KBM-7 (cell line): ENCODE results near the gene IPO4.
A peak's percentile ranks its signal among the peaks of the same experiment; 100 is the strongest.
"Not testable (repeated sequence)": the region's sequence is repeated elsewhere in the genome, so short reads cannot be mapped to it uniquely, and the experiment has no call there.

ENCODE experiments used
- DNase-seq: peaks from one replicate; pipeline ENCODE4 v3.0.0-alpha.2; 2015
- in situ Hi-C: fragments of 300-500 bp; cut with MboI; formaldehyde crosslinking; loops from 2 replicates; pipeline ENCODE4 v1.14.3; 2020; ENCODE audit warnings: low sequenced_read_pairs, low pct_unique_long_range_greater_than_20kb, mixed read lengths

The IPO4 gene

DNA sequence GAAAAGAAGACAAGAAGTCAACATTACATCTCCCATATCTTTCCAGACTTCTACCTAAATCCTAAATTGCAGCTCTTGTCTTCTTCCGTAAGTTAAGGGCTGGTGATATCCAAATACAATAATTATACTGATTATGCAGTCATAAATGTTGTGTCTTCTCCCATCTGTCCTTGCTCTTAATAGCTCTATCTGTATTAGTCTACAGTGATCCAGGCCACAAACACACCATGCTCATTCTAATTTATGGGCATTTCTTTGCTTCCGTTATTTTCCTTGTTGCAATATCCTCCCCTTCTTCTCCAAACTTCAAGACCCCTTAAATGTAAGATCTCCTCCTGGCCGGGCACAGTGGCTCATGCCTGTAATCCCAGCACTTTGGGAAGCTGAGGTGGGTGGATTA is 30.9 kb upstream of the IPO4 start:
- no peak for DNase-seq
- in situ Hi-C loops: no loop called here

DNA sequence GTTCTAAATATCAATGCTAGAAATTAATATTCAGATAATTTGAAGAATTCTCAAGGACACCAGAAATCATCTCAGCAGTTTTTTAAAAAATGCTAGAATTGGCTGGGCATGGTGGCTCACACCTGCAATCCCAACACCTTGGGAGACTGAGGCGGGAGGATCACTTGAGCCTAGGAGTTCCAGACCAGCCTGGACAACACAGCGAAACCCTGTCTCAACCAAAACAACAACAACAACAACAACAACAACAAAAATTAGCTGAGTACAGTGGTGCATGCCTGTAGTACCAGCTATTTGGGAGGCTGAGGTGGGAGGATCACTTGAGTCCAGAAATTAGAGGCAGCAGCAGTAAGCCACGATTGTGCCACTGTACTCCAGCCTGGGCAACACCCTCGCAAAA is 30.5 kb upstream of the IPO4 start:
- no peak for DNase-seq
- in situ Hi-C loops: no loop called here

DNA sequence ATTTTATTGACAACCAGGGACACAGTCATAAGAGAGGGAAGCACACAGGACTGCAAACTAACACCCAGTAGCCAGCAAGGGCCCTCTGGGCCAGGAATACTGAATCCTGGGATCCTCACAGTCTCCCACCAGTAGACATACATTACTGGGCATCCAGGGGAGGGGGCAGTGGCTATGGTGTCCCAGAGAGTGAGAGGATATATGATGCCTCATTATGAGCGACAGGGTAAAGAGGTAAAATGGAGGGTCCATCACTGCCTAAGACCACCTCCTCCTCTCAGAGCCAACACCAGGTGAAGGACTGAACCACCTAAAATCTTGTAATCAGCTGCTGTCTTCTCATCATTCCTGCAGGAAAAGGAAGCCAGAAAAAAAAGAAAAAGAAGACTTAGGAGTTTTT is 28.3 kb upstream of the IPO4 start:
- DNase-seq, in situ Hi-C loops: not testable (repeated sequence)

DNA sequence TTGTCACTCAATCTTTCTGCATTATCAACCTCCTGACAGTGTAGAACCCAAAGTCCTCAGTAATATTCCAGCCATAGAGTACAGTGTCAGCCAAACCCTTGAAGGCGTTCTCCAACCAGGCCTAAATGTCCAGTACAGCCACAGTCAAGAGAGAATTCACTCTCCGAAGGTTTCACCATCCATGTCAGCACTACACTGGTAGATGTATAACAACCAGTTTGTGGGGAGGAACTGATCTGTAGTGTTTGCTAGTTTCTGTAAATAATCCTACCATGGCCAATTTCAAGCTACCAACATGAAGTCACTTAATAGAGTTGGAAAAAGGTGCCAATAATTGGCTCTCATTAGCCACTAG is 27.7 kb upstream of the IPO4 start:
- no peak for DNase-seq
- in situ Hi-C loops: no loop called here

DNA sequence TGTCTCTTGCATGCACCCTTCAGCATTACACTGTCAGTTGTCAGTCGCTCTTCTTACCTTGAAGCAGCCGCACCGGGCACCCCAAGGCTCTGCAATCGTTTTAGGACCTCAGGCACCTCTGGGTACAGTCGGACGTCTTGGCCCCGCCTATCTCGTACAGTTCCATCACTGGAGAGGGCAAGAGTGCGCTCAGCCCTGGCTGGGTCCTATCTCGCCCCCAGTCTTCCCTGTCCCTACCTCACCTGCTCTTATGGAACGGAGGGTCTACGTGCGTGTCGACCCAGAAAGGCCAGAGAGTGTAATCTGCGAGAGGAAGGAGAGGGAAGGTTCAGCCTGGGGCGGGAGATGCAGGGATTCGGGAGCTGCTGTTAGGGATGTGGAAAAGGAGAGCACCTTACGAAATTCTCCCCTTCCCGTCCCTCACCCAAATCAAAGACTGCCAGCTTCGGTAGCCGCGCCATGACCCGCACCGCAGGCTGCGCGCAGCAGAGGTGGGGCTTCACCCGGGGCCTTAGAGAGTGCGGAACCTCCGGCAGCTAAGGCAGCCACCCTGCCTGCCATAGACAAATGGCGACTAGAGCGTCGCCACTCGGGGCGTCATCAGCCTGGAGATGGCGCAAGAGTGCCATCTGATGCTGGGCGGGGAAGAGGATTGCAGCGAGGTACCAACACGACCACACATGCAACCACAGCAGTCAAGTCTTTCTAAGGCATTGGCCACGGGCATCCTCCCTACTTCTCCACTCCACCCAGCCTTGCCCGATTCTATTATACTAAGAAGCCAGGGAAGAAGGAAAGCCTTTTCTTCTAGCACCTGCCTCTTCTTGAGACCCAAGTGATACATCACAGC is 27.1 kb upstream of the IPO4 start, which contains the start of gene MDP1:
Gene MDP1, minus strand, starts transcription at position 572 of the 850 bp plus-strand sequence. Its CDS starts 111 bp downstream, at position 461.
- peak; percentile 96 for DNase-seq
- in situ Hi-C loops: no loop called here

DNA sequence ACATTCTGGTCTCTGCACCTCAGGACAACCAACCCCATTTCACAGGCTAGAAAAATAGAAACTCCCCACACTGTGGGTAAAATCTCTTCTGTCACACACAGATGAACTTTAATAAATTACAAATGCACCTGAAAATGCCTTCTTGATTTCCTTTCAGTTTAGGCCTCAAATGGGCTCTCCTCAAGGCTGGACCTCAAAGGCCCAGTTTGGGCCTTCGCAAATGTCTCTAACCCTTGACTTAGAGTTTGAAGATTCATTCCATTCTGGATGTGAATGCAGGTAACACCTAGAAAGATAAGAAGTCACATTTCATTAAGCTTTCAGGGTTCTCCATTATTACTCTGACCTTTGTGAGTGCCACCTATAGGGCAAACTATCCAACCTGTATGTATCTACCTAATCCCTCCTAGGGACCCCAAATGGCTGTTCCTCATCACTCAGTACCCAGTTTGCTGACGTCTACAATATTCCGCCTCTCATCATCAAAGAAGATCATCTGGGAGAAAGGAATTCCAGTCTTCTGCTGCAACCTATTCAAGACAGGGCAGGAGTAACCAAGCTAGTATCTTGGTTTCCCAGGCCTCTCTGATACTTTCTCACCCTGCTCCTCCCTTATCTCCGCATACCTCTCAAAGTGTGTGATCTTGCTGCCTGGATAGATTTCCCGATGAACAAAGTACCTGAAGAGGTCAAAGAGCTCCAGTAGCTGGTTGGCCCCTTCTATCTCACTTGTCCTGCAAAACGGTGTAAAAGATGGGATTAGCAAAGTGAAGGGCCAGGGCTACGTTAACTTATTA is 25.4 kb upstream of the IPO4 start:
- in situ Hi-C loops: no loop called here
- no peak for DNase-seq

DNA sequence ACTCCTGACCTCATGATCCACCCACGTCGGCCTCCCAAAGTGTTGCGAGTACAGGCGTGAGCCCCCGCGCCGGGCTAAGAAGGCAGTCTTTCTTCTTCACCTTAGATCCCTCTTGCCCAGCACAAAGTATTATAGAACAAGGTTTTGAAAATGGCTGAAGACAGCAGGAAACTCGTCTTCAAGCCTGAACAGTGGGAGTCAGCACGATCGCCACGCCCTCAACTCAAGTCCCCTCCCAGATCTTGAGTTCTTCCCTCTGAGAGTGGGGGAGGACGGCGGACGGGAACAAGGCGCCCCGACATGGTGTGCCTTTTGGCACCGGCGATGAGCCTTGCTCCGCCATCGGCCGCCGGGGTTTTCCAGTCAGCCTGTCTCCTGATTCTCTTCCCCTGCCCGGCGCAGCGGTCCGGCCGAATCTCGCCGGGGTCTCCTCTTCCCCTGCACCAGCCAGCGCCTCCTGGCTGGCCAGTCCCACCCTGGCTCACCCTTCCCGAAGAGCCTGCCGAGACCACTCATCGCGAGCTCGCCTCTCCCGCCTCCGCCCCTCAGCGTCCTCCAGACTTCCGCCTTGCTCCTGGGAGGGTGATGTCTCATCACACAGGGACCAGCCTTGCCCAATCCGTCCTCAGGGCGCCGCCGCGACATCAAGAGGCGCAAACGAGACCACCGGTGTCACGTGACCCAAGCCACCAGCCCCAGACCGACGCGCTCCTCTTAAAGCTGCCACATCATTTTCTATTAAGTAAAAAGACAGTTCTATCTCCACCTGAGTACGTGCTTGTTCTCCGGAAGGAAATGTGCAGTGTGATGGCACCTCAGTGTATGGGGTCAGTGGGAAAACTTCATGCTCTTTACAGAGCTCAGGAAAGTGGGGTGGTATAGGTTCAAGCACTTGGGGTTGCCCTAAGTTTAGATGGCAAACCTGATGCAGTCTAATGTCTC is 24.6 kb upstream of the IPO4 start, which contains the start of gene CHMP4A:
Gene CHMP4A, minus strand, starts transcription at position 565 of the 942 bp plus-strand sequence. Its CDS starts 49 bp downstream, at position 516.
- peak; percentile 98 for DNase-seq
- in situ Hi-C loops: no loop called here

DNA sequence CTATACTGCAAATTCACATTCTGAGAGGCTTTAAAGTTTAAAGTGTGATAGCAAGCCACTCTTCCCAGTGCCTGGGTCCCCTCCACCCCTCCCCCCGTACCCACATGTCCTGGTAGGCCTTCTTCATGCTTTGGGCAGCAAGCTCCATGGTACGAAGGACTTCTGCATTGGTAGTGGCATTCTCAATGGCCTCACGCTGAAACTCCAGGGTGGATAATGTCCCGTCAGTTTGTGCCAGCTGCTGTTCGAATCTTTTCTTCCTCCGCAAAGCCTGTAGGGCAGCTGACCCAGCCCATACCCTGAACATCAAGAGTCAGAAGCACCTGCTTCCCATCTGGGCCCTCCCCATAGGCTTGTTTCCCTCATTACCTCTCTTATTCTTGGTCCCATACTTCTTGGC is 22.7 kb upstream of the IPO4 start:
- no peak for DNase-seq
- in situ Hi-C loops: no loop called here

DNA sequence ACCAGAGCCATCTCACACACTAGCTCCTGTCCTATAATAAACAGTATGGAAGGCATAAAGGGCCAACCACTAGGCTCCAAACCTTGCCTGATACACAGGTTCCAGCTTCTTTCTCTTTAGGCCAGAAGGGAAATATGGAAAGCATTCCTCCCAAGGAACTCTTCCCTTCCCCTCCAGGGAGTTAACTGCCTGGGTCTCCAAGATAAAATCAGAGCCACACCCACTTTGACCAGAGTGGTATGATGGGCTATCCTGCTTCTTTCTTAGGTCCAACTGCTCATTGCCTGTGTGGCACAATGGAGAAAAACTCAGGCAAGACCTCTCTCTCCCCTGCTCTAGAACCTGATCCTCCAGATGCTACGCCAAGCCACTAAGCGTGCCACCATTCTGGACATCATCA is 19.0 kb upstream of the IPO4 start:
- in situ Hi-C loops: no loop called here
- DNase-seq: no peak

DNA sequence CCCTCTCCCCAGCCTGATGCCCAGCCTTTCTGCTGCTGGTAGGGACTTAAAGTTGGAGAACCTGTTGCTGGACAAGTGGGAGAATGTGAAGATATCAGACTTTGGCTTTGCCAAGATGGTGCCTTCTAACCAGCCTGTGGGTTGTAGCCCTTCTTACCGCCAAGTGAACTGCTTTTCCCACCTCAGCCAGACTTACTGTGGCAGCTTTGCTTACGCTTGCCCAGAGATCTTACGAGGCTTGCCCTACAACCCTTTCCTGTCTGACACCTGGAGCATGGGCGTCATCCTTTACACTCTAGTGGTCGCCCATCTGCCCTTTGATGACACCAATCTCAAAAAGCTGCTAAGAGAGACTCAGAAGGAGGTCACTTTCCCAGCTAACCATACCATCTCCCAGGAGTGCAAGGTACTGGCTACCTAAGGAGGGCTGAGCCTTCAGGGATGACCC is 18.5 kb upstream of the IPO4 start:
- in situ Hi-C loops: no loop called here
- no peak for DNase-seq

DNA sequence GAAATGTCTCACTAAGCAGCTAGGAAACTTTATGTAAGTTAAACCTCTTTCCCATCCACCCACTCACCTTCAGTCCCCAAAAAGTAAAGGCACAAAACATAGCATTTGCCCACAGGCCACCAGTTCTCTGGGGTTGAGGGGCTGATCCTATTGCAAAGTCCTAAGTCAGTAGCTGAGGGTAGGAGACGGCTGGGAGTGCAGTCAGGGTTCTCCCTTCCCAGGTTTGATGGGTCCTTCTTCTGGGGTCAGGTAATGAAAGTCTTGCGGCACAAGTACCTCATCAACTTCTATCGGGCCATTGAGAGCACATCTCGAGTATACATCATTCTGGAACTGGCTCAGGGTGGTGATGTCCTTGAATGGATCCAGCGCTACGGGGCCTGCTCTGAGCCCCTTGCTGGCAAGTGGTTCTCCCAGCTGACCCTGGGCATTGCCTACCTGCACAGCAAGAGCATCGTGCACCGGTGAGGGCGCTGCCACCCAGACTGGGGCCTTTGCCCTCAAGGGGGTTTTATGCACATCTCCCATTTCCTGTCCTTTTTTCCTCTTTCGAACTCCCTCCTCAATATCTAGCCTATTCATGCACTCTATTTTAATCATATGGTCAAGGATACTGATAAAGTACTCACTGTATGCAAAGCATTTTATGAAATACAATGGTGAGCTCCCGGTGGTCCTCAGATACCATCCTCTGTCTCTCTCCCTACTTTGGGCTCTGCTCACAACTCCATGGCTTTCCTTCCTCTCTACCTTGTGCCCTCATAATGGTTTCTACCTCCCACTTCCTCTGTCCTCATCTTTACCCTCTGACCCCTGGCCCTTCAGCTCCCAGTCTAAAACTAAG is 17.9 kb upstream of the IPO4 start:
- no peak for DNase-seq
- in situ Hi-C loops: no loop called here

DNA sequence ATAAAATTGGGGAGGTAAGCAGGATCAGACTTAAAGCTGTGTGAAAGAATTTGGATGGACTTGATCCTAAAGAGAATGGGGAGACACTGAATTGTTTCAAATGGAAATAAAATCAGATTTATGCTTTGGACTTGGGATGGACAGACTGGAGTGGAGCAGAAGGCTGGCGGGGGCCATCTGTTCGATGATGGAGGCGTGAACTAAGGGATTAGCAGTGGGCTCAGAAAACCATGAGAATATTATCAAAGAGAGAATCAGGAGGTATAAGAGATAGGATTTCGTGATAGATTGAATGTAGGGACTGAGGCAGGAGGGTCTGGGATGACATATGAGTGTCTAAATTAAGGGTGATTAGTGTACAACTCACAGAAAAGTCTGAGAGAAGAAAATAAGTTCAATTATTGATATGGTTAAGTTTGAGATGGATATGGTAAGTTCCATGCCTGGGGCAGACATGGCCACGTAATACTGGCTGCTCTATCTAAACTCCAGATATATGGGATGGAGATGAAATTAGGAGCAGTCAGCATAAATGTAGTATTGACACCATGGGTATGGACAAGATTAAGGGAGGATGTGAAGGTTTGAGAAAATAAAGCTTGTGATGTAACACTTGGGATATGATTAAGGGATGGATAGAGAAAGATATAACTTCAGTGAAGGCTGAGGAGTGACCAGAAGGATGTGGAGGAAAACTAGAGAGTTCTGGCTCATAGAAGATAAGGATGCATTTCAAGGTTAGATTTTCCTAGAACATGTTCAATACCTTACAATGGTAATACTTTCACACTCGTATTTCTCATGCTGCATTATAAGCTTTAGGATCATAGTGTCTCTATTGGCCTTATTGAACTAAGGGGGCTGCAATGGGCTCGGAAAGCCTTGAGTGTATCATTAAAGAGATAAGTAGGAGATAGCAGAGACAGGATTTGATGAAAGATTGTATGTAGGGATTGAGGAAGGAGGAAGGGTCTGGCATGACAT is 15.8 kb upstream of the IPO4 start:
- in situ Hi-C loops: no loop called here
- DNase-seq: no peak

DNA sequence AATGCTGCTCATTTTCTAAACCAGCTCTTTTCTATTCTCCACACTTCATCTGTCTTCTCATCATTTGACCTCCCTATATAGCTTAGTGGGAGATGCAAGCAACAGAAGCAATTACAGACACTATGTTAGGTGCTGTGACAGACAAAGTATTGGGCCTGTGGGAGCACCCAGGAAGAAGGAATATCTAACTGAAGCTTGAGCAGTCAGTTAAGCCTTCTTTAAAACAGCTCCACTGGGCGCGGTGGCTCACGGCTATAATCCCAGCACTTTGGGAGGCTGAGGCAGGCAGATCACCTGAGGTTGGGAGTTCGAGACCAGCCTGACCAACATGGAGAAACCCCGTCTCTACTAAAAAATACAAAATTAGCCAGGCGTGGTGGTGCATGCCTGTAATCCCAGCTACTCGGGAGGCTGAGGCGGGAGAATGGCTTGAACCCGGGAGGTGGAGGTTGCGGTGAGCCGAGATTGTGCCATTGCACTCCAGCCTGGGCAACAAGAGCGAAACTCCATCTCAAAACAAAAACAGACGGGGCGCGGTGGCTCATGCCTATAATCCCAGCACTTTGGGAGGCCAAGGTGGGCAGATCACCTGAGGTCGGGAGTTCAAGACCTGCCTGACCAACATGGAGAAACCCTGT is 14.8 kb upstream of the IPO4 start:
- DNase-seq, in situ Hi-C loops: not testable (repeated sequence)

DNA sequence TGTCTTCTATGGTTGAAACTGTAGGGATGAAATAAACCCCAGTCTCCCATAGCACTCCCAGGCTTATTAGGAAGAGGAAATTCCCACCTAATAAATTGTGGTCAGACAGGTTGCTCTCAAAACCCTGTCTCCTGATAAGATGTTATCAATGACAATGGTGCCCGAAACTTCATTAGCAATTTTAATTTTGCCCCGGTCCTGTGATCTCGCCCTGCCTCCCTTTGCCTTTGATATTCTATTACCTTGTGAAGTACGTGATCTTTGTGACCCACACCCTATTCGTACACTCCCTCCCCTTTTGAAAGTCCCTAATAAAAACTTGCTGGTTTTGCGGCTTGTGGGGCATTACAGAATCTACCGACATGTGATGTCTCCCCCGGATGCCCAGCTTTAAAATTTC is 13.9 kb upstream of the IPO4 start:
- in situ Hi-C loops, DNase-seq: not testable (repeated sequence)

DNA sequence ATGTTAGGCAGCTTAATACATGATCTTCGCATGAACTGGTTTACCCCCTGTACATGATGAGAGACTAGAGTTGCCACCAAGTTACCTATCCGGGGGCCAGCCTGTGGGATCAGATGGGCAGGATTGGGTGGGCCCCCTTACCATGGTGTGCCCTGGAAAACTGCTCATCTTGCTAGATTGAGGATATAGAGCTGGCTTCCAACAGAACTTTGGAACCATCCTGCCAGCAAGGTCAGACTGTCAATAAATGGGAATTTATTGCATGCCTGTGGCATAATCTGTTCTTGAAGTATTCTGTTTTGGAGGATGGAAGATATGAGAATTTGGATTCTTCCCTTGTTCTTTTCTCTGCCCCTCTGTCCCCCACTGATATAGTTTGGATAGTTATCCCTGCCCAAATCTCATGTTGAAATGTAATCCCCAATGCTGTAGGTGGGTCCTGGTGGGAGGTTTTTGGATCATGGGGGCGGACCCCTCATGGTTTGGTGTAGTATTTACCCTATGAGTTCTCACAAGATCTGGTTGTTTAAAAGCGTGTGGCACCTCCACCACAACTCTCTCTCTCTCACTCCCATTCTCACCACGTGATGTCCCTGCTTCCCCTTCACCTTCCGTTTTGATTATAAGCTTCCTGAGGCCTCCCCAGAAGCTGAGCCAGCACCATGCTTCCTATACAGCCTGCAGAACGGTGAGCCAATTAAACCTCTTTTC is 10.4 kb upstream of the IPO4 start:
- in situ Hi-C loops: no loop called here
- DNase-seq: peak; percentile 34

DNA sequence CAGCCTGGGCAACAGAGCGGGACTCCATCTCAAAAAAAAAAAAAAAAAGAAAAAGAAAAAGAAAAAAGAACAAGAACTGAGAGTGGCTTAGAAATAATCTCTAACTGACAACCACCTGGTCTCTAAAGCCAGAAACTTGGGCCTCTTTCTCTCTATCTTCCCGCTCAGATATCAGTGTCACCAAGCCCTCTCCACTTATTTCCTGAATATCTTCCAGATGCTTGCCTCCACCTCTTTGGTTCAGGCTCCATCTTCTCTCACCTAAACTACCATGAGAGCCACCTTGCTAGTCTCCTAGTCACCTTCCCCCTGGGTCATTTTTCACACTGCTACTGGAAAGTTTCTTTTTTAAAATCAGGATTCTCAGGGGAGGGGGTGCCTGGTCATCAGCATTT is 8.4 kb upstream of the IPO4 start:
- DNase-seq: no peak
- in situ Hi-C loops: no loop called here
